LNCAP (cell line): ENCODE measurements around the gene PLAGL1.

Experiments used
- CTCF ChIP-seq: fragments of 450-650 bp; IDR thresholded peaks from 2 replicates; pipeline ENCODE4 v1.5.1; 2017; ENCODE audit warnings: mild to moderate bottlenecking

The PLAGL1 gene

GRCh38 chr6:143976806-143977349, 31.2 kb downstream of the PLAGL1 start:
- TF ChIP-seq CTCF = no peak

DNA sequence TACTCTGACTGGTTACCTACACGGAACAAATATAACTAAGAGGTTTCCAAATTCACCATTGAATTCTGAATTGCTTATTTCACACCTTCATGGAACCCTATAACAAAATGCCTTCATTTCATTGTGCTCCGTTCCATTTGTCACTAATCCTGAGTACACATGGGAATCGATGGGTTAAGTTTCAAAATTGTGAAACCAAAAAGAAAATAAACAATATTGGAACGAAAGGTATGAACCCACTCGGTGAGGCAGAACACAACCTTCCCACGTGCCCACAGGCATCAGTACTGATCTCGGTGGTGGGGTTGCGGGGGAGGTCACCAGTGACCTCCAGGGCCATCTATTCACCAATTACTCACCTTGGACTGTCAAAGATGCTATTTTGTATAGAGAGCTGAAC, 34.0 kb downstream of the PLAGL1 start:
- no peak for TF ChIP-seq CTCF

DNA sequence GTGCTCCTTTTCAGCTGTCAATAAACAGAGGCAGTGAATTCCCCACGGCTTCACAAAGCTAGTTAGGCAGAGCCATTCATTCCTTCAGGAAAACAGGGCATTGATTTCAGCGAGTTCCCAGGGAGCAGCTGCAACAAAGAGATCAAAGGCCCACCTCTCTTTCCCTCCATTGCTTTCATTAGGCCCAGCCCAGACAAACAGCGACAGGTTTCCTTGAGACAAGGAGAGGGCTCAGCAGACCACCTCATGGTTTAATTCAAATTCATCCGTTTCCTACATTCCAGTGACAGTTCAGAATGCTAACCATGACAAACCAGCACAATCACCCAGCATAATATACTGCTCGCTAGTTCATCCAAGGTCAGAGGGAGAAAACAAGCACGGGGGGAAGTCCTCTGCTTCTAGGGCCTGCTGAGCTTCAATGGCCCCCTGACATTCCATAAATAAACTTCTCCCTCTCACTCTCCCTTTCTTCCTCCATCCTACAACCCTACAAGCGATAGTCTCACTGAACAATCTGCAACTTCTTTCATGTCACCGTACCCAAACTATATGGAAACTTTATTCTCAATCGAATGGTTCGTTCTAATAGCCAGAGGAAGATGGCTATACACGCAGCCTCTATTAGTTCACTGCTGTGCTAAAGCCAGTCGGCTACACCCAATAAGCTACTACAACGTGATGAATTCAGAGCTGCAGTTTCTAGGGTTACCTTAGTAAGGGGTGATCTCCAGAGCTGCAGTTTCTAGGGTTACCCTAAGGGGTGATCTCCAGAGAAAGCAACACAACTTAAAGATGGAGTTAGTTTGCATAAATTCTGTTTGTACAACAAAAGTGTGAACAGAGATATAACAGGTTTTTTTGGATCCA, 34.7 kb downstream of the PLAGL1 start:
- no peak for TF ChIP-seq CTCF

GRCh38 chr6:143971482-143972205, 36.4 kb downstream of the PLAGL1 start:
- TF ChIP-seq CTCF = no peak

DNA sequence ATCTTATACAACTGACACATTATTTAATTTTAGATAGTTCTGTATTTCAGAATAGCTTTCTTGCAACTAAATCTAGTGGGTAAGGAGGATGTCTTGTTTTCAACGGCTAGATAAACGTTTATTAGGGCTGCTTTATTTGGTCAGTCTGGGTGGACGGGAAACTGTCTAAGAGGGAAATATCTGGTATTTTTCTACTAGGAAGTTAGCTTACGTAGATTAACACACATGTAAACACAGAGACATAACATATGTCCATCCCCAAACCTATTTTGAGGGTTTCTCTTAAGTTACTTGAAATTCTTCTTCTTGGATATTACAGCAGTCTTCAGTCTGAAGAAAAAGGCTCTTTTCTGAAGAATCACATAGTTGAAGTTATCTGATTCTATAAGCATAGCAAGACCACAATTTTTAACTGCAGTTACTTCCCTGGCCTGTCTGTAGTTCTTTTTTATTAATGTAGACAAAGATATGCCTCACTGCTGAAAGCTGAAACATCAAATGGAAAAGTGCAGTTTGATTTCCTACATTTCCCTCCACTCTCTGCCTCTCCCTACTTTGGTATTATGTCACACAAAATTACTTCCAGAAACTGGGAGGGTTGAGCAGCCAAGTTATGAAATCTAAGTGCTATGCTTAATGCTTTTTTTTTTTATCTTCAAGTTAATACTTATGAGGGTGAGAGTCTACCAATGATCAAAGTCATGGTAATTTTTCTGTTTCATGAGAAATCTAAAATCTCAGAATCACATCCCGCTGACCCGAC, 37.4 kb downstream of the PLAGL1 start:
- no peak for TF ChIP-seq CTCF

DNA sequence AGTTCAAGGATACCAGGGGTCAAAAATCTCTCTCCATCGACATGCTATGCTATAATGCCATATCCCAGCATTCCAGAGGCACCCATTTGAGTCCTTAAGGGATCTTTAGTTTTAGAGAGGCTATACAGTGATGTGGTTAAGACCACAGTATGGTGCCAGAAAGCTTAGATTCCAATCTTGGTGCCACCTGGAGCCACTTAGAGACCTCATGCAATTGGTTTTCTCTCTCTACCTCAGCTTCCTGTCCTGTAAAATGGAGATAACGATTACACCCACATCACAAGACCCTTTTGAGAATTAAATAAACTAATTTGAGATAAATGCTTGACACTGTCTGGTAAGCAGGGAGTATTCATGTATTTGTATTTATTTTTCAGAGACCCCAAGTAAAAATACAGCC, 39.0 kb downstream of the PLAGL1 start:
- no peak for TF ChIP-seq CTCF

- TF ChIP-seq CTCF = no peak
Measured at GRCh38 chr6:143967706-143968376, 40.2 kb downstream of the PLAGL1 start.
